HFF-Myc (cell line): ENCODE results near the gene FCAMR.

ENCODE experiments used
- DNase-seq: peaks from one replicate; pipeline ENCODE4 v3.0.0-alpha.2; 2011; ENCODE audit warnings: low read depth; ENCODE audit errors: extremely low read depth
- H3K4me3 ChIP-seq: replicated peaks from 2 replicates; pipeline ENCODE4 v1.5.1; 2011; ENCODE audit warnings: low read depth, mild to moderate bottlenecking, control low read depth, low read length
- CTCF ChIP-seq: IDR thresholded peaks from 2 replicates; pipeline ENCODE4 v1.5.1; 2012; ENCODE audit warnings: mild to moderate bottlenecking, low read depth, low read length, control low read depth; ENCODE audit errors: missing control alignments

Gene FCAMR

GRCh38 chr1:206985162-206985749, 15.0 kb upstream of the FCAMR start:
- DNase-seq, result no peak
- H3K4me3 ChIP-seq, result no peak overlapping the region
- no peak for TF ChIP-seq CTCF

GRCh38 chr1:206982216-206982615, 12.0 kb upstream of the FCAMR start:
- no peak for DNase-seq

GRCh38 chr1:206979379-206980043, 9.3 kb upstream of the FCAMR start:
- DNase-seq, result no peak
- no peak overlapping the region for H3K4me3 ChIP-seq

More at GRCh38 chr1:206982216-206982615, 12.0 kb upstream of the FCAMR start:
- H3K4me3 ChIP-seq, result no peak overlapping the region
- TF ChIP-seq CTCF, result peak; percentile 83

GRCh38 chr1:206978259-206978658, 8.0 kb upstream of the FCAMR start:
- no peak for DNase-seq
- H3K4me3 ChIP-seq, result no peak overlapping the region
- TF ChIP-seq CTCF, result no peak

More at GRCh38 chr1:206979379-206980043, 9.3 kb upstream of the FCAMR start:
- peak; percentile 63 for TF ChIP-seq CTCF

- no peak overlapping the region for H3K4me3 ChIP-seq
- no peak for TF ChIP-seq CTCF
- no peak for DNase-seq
Measured at GRCh38 chr1:206975306-206975705, 5.0 kb upstream of the FCAMR start.

- H3K4me3 ChIP-seq, result no peak overlapping the region
- no peak for DNase-seq
- no peak for TF ChIP-seq CTCF
Measured at GRCh38 chr1:206974140-206974539, 3.9 kb upstream of the FCAMR start.

GRCh38 chr1:206972728-206973127, 2.5 kb upstream of the FCAMR start:
- H3K4me3 ChIP-seq, result no peak overlapping the region
- DNase-seq, result no peak
- no peak for TF ChIP-seq CTCF
